ENCODE measurements around the gene LTC4S.
"Not testable (repeated sequence)": the region's sequence is repeated elsewhere in the genome, so short reads cannot be mapped to it uniquely, and the experiment has no call there.

LTC4S gene

DNA sequence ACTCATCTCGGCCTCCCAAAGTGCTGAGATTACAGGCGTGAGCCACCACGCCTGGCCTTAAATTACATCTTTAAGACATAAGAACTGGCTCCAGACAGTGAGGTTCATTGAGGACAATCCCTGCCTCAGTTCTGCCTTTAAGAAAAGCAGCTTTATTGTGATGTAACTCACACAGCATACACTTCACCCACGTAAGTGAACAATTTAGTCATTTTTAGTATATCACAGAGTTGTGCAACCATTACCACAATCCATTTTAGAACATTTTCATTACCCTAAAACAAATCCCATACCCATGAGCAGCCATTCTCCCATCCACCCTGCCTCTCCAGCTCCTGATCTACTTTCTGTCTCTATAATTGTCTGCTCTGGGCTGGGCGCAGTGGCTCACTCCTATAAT is 24.0 kb upstream of the LTC4S start:
- DNase-seq, result no peak

- DNase-seq, result no peak
Observed at GRCh38 chr5:179771311-179771895, 22.4 kb upstream of the LTC4S start.

DNA sequence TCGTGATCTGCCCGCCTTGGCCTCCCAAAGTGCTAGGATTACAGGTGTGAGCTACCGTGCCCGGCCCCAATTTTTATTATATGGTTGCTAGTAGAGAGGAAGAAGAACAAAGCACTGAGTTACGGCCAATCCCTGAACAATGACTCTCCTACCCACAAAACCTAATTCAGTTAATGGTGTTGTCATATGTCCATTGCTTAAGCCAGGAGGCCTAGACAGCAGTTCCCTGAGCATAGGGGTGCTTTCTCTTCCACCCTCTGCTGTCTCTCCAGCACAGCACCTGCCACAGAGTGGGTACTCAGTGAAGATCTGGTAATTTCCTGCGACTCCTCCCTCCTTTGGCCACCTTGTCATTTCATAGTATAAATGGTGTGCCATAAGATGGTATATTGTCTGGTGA is 21.4 kb upstream of the LTC4S start:
- DNase-seq, result no peak

DNA sequence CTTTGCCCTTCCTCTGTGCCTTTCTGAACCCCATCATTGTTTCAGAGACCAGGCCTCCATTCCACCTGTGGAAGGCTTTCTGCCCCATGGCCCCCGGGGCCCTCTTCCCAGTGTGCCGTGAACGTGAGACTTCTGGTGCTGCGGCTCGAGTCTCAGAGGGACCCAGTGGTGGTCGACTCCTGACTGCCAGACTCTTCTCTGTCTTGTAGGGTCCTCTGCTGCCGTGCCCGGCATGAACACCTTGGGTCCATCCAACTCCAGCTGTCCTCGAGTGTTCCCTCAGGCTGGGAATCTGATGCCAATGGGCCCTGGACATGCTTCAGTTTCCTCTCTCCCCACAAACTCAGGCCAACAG is 20.1 kb upstream of the LTC4S start:
- DNase-seq, result no peak

GRCh38 chr5:179774442-179774841 is 19.3 kb upstream of the LTC4S start:
- no peak for DNase-seq

DNA sequence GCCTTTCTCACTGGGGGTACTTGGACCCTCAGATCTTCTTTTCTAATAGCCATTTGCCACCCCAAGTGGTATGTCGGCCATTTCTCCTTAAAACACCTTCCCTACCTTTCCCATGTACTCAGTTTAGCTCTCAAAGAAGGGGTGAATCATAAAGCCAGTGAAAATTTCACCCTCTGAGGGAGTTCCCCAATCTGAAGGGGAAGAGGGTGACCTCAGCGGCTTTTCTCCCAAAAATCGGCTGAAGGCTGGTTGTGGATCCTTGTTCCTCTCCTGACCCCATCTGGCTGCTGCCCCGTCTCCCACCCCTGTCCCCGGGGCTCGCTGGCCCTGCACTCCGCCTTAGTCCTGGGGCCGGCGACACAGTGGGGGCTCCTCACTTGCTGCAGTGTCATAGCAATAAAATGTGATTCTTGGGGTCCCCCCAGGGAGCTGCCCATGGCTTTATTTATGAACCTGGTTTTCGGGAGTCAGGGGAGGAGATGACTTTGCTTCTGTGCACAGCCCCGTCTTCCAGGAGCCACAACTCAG is 17.3 kb upstream of the LTC4S start:
- no peak for DNase-seq

DNA sequence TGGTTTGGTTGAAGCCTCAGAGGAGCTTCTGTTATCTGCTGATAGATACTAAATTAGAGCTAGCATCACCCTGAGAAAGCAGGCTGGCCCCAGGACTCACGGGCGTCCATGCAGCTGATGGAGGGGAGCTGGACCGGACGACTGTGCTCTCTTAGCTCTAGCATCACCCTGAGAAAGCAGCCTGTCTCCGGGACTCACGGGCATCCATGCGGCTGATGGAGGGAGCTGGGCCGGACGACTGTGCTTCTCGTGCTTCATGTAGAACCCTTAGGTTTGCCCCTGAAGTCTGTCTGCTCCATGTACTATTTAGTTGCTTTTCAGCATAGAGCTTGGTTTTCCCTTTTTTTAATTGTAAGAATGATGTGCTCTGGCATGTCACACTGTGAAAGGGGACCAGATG is 16.3 kb upstream of the LTC4S start:
- no peak for DNase-seq

- no peak for DNase-seq
Observed at GRCh38 chr5:179777909-179778308, 15.9 kb upstream of the LTC4S start.

DNA sequence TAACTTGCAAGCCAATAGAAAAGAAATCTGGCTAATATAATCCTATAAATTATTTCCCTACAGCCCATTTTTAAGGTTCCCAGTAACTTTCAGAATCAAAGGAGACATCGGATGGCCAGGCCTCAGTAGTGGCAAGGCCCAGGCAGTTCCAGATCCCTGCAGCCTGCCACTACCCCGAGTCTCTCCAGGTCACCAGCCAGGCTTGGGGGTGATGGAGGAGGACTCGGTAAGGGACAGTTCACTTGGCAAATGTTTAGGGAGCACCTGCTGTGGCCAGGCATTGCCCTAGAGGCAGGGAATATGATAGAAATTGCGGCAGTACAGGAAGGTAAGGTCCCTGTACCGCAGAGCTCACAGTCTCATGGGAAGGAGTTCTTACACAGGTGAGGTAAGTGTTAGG is 15.2 kb upstream of the LTC4S start:
- no peak for DNase-seq

DNA sequence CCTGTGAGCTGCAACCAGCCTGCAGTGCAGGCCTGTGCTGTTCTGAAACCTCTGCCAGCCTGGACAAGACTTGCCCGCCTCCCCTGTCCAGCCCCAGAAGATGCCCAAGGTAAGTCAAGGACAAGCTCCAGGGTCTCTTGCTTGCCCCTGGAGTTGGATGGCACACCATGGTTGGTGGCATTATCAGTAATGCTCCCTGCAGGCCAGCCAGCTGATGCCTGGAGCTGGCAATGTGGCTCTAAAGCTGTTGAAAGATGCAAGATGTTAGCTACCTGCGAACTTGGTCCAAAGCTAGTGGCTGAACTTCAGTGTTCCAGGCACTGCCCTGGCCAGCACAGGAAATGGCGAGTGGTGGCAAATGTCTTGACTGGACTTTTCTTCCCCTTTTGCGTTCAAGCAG is 14.0 kb upstream of the LTC4S start:
- no peak for DNase-seq

- no peak for DNase-seq
Observed at GRCh38 chr5:179780362-179780761, 13.4 kb upstream of the LTC4S start.

DNA sequence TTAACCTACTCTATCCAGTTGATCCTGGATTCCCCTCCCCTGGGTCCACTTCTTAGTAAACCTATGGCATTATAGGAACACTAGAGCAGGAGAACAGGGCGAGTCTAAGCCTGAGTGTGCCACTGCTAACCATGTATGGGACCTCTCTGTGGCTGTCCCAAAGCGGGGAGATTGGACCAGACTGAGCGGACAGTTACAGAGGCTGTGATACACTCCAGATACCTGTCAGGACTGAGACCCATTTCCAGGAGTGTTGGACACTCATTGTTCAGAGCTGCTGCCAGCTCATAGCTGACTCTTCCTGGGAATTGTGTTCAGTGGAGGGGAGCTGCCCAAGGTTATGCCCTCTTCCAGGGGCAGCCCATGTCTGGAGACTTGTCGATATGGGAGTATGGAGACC is 11.9 kb upstream of the LTC4S start:
- no peak for DNase-seq

DNA sequence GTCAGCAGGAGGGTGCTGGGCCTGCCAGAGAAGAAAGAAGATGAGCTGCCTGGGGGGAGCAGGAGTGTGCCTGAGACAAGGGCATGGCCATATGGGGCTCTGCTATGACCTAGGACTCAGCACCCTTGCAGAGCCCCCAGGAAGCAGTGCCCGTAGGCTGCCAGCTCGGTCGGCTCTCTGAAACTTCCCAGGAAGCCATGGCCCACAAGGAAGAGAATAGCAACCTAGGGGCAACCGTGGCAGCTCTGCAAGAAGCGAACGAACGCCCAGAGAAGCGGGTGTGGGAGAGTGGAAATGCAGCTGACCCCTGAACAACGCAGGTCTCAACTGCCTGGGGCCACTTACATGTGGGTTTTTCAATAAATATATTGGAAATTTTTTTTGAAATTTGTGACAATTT is 10.7 kb upstream of the LTC4S start:
- DNase-seq, result no peak

GRCh38 chr5:179786861-179787260 is 6.9 kb upstream of the LTC4S start:
- no peak for DNase-seq

DNA sequence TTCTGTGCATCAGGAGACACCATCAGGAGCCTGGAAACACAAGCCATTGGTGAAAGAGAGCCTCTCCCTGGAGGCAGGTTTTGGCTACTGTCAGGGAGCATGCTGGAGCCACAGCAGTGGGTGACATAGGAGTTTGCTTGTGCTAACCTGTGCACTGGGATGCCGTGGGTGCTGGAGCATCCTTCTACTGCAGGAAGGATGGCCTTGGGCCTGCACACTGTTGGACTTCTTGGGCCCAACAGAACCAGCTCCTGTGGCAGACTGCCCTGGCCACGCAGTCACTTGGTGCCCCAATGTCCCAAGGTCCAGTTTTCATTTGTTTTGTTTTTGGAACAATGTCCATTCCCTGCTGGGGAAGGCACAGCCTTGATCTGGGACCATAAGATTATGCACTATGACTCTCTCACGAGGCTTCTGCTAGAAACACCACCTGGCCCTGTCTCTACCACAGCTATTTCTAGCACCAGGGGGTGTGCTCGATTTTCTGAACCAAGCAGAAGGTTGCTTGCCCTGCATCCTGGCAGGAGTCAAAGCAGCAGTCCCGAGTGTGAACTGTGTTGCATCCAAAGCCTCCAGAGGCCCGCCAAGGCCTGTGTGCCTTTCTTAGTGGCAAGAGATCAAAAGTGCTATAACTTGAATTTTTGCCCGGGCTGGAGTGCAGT is 5.5 kb upstream of the LTC4S start:
- DNase-seq, result no peak

- not testable (repeated sequence) for DNase-seq
Observed at GRCh38 chr5:179789278-179789677, 4.5 kb upstream of the LTC4S start.

DNA sequence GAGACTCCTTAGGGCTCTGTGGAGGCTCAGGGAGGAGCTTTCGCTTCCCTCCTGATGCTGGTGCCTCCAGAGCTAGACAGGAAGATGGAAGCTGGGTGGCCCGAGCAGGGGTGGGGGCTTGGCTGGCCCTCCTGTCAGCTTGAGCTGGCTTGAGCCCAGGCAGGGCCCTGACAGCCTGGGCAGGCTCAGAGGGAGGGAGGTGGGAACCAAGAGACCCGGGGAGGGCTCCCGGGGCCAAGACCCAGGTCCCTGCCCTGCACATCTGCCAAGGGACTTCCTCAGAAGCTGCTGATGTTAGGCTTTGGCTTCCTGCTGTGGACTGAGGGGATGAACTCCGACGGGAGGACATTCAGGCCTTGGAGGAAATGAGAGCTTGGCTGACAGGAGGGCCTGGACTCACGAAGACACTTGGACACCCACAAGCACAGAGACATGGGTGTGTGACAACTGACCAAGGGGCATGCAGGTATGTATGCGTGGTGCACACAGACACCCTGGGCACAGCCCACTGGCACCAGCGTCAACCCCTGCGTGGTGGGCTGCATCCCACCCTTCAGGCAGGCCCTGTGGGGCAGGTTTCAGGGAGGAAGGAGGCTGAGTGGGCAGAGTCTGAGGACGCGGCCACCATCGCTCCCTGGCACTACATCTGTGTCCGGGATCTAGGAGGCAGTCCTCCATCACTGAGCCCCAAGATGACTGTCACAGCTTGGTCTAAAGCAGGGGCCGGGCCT is 1.7 kb upstream of the LTC4S start:
- DNase-seq, result no peak

DNA sequence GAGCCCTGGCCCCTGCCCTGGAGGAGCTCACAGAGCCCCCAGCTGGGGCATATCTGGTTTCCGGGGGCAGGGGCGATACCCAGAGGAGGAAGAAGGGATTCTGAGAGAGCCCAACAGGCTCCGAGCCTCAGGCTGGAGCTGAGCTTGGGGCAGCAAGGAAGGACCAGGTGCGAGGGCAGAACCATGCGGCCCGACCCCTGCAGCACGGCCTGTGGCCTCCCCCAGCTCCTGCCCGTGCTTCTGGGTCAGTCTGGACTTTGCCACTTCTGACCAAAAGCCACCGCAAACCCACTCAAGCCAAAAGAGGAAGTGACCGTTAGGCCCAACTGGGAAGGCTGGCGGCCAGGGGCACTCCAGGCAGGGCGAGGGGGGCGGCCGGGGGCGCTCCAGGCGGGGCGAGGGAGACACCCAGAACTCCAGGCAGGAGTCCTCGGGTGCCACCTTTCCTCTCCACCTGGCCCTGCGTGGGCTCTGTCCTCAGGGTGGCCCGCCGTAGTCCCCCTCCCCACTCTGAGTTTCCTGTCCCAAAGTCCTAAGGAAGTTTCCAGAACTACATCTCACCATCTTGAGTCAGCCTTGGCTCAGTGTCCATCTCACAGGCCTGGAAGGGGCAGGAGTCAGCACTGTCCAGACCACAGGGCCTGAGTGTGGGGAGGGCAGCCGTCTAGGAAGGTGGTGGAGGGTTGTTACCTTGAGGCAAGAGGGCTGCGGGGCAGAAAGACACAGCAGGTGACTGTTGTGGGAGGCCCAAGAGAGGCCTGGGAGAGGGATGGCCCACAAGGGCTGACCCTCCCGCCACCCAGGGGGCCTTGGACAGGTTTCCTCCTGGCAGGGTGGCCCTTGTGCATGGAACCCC is 946 bp upstream of the LTC4S start:
- DNase-seq, result no peak

GRCh38 chr5:179794171-179794570 is 385 bp downstream of the LTC4S start:
- DNase-seq, result no peak

GRCh38 chr5:179794575-179794974 is 789 bp downstream of the LTC4S start:
- DNase-seq, result no peak

DNA sequence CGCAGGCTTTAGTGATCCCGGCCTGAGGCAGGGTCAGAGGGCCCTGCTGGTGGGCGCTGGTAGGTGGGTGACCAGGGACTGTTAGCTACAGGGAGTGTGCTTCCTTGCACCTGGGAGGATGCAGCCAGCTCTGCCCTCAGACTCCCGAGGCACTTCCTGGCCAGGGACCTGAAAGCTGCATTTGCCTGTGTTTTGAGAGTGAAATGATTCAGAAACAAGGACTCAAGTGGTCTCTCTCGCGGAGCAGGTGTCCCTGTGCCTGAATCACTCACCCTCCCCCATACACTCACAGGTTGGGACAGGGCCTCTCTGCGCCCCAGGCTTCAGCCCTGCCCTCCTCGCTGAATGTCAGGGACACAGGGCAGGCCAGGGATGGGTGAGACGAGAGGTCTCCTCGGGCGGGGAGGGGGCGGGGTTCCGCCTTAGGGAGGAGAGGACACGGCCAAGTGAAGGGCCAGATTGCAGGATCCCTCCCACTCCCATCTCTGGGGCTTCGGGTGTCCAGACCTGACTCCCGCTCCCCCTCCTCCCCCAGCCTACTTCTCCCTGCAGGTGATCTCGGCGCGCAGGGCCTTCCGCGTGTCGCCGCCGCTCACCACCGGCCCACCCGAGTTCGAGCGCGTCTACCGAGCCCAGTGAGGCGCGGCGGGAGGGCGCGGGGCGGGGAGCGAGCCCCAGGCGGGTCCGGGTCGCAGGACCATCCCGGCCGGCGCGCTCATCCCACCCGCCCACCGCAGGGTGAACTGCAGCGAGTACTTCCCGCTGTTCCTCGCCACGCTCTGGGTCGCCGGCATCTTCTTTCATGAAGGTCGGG is 1.5 kb downstream of the LTC4S start:
- DNase-seq, result no peak
